Omental fat pad (tissue), 4 donors: Measurements from ENCODE around the gene HMX1. TPM values are rescaled to one million over a fixed set of nuclear protein-coding genes. Genes with fewer than 3 reads are reported as not detected.

Experiments used
- ATAC-seq: fragments of 150-250 bp; one replicate; pipeline ENCODE4 v1.9.1; 2016; ENCODE audit warnings: mild to moderate bottlenecking, moderate library complexity; ENCODE audit not compliant: low FRiP score
- DNase-seq: peaks from one replicate; pipeline ENCODE4 v3.0.0-alpha.2; 2019; ENCODE audit warnings: low spot score
- CTCF ChIP-seq, 3 donors: fragments of 450-650 bp; IDR thresholded peaks; one replicate each; pipeline ENCODE4 v1.5.1; 2016 to 2017; ENCODE audit warnings: antibody characterized with exemption in 3 of 3, mild to moderate bottlenecking in 3 of 3, moderate library complexity in 2 of 3
- total RNA-seq, 4 donors: library from RNA; depleted of rRNA; stranded (reverse); fragments of >200 nt; gene quantifications; one replicate each; pipeline ENCODE4 v1.1.0, GENCODE V29; 2016

HMX1 gene
- total RNA-seq, 4 donors from 2014 or later: not detected

- ATAC-seq (no peak), DNase-seq (peak; percentile 3)
- no peak for TF ChIP-seq CTCF (IDR thresholded peaks at IDR 0.05)
Measured at GRCh38 chr4:8820178-8821102, 51.2 kb downstream of the HMX1 start.

- DNase-seq: peak; percentile 3
- ATAC-seq: no peak
- no peak for TF ChIP-seq CTCF (IDR thresholded peaks at IDR 0.05)
Measured at GRCh38 chr4:8819473-8820177, 52.0 kb downstream of the HMX1 start.

- no peak for ATAC-seq
- no peak for TF ChIP-seq CTCF (IDR thresholded peaks at IDR 0.05)
- no peak for DNase-seq
Measured at GRCh38 chr4:8819019-8819418, 52.6 kb downstream of the HMX1 start.

GRCh38 chr4:8818063-8818881 lies 53.4 kb downstream of the HMX1 start:
- DNase-seq (peak; percentile 3), ATAC-seq (peak; percentile 10)
- no peak for TF ChIP-seq CTCF (IDR thresholded peaks at IDR 0.05)

- no peak for TF ChIP-seq CTCF (IDR thresholded peaks at IDR 0.05)
- ATAC-seq: no peak
- no peak for DNase-seq
Measured at GRCh38 chr4:8817813-8818062, 53.9 kb downstream of the HMX1 start.

GRCh38 chr4:8817096-8817812 lies 54.4 kb downstream of the HMX1 start:
- peak; percentile 20 for DNase-seq
- no peak for TF ChIP-seq CTCF (IDR thresholded peaks at IDR 0.05)
- ATAC-seq: no peak
